GM21367 (cell line): Measurements from ENCODE around the gene KNSTRN.

Source experiments
- ATAC-seq: cut with Tn5 transposase; IDR thresholded peaks from one replicate; pipeline ENCODE4 v1.9.1; 2021; ENCODE audit not compliant: unreplicated experiment

KNSTRN gene

GRCh38 chr15:40365016-40365415 lies 17.5 kb upstream of the KNSTRN start:
- ATAC-seq = no peak

DNA sequence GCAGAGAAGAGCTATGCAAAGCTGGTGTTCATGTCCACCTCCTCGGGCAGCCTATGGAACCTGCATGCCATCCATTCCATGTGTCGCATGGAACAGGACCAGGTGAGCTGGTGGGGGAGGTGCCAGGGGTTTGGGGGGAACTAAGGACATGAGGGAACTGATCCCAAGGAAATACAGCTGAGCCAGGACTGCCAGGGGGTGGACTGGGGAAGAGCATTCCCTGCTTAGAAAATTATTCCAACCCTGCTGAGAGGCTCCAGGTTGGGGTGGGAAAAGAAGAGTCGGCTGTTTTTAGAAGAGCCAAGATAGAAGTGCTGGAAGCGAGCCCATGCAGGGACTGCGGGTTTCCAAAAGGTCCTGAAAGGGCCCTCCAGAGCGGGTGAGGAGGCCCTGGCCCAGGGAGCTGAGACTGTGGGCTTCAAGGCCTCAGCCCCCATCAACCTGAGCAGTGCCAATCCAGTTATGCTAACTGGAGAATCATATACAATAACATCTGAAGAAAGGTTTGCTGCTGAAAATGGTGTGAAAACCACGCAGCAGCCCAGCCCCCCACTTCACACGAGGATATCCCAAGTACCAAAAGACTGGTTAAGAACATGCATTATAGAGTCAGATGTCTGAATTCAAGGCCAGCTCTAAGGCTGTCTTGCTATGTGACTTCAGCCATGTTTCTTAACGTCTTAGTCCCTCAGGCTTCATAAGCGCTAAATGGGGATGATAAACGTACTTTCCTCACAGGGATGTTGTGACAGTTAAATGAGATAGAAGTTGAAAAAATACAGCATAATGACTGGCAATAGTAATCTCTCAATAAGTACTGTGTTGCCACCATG lies 16.7 kb upstream of the KNSTRN start:
- no peak for ATAC-seq

DNA sequence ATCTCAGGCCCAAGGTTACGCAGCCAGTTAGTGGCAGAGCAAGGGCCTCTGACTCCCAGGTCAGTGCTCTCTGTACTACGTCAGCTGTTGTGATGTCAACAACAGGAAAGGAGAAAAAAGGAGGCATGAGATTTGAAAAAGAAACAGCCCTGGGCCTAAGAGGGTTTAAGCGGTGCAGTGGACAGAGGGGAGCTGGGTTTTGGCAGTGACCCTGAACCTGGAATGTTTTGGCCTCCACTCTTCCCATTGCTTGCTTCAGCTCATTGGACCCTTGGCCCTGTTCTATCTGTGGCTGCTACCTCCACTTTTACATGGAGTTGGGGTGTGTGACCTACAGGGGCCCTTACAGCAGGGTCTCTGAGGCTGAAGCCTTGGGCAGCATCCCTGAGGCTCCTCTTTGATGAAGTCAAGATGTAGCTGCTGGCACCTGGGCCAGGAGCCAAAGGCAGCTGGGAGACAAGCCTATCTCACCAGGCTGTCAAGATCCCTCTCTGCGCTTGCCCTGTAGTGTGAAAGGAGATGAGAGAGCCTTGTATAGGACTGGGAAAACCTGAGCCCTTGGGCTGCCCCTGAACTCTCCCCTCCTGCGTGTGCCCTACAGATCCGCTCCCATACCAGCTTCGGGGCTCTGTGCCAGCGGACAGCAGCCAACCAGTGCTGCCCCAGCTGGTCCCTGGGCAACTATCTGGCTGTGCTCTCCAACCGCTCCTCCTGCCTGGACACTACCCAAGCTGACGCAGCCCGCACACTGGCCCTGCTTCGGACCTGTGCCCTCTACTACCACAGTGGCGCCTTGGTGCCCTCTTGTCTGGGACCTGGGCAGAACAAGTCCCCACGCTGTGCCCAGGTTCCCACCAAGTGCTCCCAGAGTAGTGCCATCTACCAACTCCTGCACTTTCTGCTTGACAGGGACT lies 15.8 kb upstream of the KNSTRN start:
- no peak for ATAC-seq

DNA sequence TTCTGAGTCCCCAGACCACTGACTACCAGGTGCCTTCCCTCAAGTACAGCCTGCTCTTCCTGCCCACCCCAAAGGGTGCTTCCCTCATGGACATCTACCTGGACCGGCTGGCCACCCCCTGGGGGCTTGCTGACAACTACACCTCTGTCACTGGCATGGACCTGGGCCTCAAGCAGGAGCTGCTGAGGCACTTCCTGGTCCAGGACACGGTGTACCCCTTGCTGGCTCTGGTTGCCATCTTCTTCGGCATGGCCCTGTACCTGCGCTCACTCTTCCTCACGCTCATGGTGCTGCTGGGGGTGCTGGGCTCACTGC lies 15.2 kb upstream of the KNSTRN start:
- no peak for ATAC-seq

GRCh38 chr15:40367686-40368611 lies 14.6 kb upstream of the KNSTRN start:
- peak; percentile 57 for ATAC-seq

GRCh38 chr15:40368719-40369473 lies 13.6 kb upstream of the KNSTRN start:
- no peak for ATAC-seq

DNA sequence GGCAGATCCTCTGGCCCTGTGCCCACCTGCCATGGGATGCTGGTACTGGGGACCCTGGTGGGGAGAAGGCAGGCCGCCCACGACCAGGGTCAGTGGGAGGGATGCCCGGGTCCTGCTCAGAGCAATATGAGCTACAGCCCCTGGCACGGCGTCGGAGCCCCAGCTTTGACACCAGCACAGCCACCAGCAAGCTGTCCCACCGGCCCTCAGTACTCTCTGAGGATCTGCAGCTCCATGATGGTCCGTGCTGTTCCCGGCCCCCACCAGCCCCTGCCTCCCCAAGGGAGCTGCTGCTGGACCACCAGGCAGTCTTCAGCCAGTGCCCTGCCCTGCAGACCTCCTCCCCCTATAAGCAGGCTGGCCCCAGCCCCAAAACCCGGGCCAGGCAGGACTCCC lies 13.0 kb upstream of the KNSTRN start:
- no peak for ATAC-seq

DNA sequence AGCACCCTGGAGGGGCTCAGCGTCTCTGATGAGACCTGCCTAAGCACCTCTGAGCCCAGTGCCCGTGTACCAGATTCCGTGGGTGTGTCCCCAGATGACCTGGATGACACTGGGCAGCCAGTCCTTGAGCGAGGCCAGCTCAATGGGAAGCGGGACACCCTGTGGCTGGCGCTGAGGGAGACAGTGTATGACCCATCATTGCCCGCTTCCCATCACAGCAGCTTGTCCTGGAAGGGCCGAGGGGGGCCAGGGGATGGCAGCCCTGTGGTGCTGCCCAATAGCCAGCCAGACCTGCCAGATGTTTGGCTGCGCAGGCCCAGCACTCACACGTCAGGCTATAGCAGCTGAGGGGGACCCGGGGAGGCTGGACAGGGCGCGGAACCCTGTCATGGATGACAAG lies 12.6 kb upstream of the KNSTRN start:
- ATAC-seq = no peak

GRCh38 chr15:40372981-40373380 lies 9.5 kb upstream of the KNSTRN start:
- ATAC-seq = no peak

- no peak for ATAC-seq
Measured at GRCh38 chr15:40377606-40378005, 4.9 kb upstream of the KNSTRN start.

GRCh38 chr15:40379374-40379773 lies 3.1 kb upstream of the KNSTRN start:
- no peak for ATAC-seq

DNA sequence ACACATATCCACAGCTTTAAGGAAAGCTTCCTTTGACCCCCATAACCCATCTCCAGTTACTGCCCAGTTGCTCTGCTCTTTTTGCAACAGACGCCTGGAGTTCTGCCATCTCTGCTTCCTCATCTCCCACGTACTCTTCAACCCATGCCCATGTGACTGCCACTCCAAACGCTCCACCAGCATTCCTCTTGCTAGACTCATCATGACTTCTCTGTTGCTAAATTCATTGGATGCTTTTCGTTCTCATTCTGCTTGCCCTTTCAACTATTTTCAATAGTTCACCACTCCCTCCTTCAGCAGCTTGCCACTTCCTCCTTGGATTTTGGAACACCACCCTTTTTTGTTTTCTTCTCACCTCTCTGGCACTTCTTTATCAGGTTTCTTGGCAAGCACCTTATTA lies 2.7 kb upstream of the KNSTRN start:
- no peak for ATAC-seq

- ATAC-seq = no peak
Measured at GRCh38 chr15:40380636-40381035, 1.9 kb upstream of the KNSTRN start.

GRCh38 chr15:40381818-40382529 lies 547 bp upstream of the KNSTRN start:
- no peak for ATAC-seq

DNA sequence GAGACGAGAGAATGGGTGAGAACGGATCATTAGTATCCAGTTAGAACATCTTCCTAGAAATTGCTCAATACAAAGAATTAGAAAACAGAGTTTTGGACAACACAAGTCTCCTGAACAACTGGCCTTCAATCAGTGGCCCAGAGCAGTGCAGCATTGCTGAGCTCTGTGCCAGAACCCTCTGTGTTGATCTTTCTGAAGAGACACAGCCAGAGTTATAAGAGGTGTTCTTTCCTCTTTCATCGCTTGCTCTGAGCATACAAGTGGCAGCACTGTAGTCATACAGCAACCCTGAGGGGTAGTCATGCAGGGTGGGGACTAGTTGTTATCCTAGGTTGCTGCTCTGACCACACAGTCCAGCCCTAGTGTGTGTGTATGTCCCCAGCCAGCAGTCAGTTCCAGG lies 4.0 kb downstream of the KNSTRN start:
- ATAC-seq = no peak

- no peak for ATAC-seq
Measured at GRCh38 chr15:40388941-40389823, 6.7 kb downstream of the KNSTRN start.

GRCh38 chr15:40389824-40390595 lies 7.5 kb downstream of the KNSTRN start:
- ATAC-seq = no peak
